H1 (cell line): Measurements from ENCODE around the gene DLL1. TPM values are rescaled to one million over a fixed set of nuclear protein-coding genes. Genes with fewer than 3 reads are reported as not detected.

Experiments
- CTCF ChIA-PET: fragments of 300-600 bp; sonication (Branson Sonifier 250); formaldehyde crosslinking; loops from one replicate; lab custom pipeline; 2021; ENCODE audit not compliant: partially characterized antibody; lab: Charles Lee
- POLR2A ChIA-PET: fragments of 300-600 bp; sonication (Branson Sonifier 250); formaldehyde crosslinking; loops from one replicate; lab custom pipeline; 2021; ENCODE audit warnings: inconsistent platforms; ENCODE audit not compliant: partially characterized antibody; lab: Charles Lee
- DNase-seq, 2 experiments: peaks; one replicate each; pipeline versions ENCODE4 v3.0.0 to v3.0.0-alpha.2; 2010 to 2022; ENCODE audit warnings: low spot score in 2 of 2, low read depth in 1 of 2, mixed read lengths in 1 of 2
- FAIRE-seq: peaks from 2 replicates; lab custom pipeline; 2011; peaks lifted over from hg19 to GRCh38; lab: Jason Lieb, UNC
- H2AFZ ChIP-seq: 2 replicates; pipeline ENCODE4 v1.8.1; 2012; ENCODE audit warnings: low read length, inconsistent platforms
- H2AK5ac ChIP-seq: 2 replicates; pipeline ENCODE4 v1.6.1; 2013; ENCODE audit warnings: low read depth, low read length
- H2BK120ac ChIP-seq: replicated peaks from 2 replicates; pipeline ENCODE3; 2013; ENCODE audit warnings: low read depth, low read length, inconsistent platforms
- H2BK12ac ChIP-seq: 2 replicates; pipeline ENCODE4 v1.6.1; 2013; ENCODE audit warnings: low read depth, low read length
- H2BK15ac ChIP-seq: 2 replicates; pipeline ENCODE4 v1.6.1; 2013; ENCODE audit warnings: low read length
- H2BK20ac ChIP-seq: 2 replicates; pipeline ENCODE4 v1.6.1; 2013; ENCODE audit warnings: low read length
- H2BK5ac ChIP-seq: 2 replicates; pipeline ENCODE4 v1.6.1; 2013; ENCODE audit warnings: low read depth, low read length
- H3K14ac ChIP-seq: 2 replicates; pipeline ENCODE4 v1.6.1; 2013; ENCODE audit warnings: inconsistent platforms; ENCODE audit not compliant: insufficient read length
- H3K18ac ChIP-seq: 2 replicates; pipeline ENCODE4 v1.6.1; 2013; ENCODE audit warnings: low read length; ENCODE audit errors: extremely low read depth
- H3K23ac ChIP-seq: 2 replicates; pipeline ENCODE4 v1.6.1; 2013; ENCODE audit warnings: inconsistent platforms; ENCODE audit not compliant: insufficient read length
- H3K23me2 ChIP-seq: 2 replicates; pipeline ENCODE4 v1.6.1; 2013; ENCODE audit warnings: low read depth, low read length
- H3K27ac ChIP-seq: 2 replicates; pipeline ENCODE4 v1.6.1; 2011; ENCODE audit warnings: low read depth, low read length, inconsistent platforms
- H3K27me3 ChIP-seq, 4 experiments: replicated peaks in 1 of 4; 1 replicate in 1 of 4; 2 replicates in 3 of 4; pipeline versions ENCODE4 v1.6.1 to v1.8.1; 2011 to 2013; ENCODE audit warnings: low read length in 3 of 4, mild to moderate bottlenecking in 3 of 4, inconsistent platforms in 2 of 4, mixed read lengths in 2 of 4, moderate library complexity in 1 of 4; ENCODE audit not compliant: control insufficient read depth in 3 of 4, insufficient read depth in 3 of 4; ENCODE audit errors: extremely low read depth in 1 of 4
- H3K36me3 ChIP-seq, 4 experiments: 2 replicates each; pipeline versions ENCODE4 v1.6.1 to v1.8.1; 2011 to 2013; ENCODE audit warnings: mild to moderate bottlenecking in 4 of 4, low read length in 3 of 4, moderate library complexity in 2 of 4, control low read depth in 1 of 4, inconsistent platforms in 1 of 4; ENCODE audit not compliant: insufficient read depth in 4 of 4, control insufficient read depth in 2 of 4
- H3K4ac ChIP-seq: replicated peaks from 2 replicates; pipeline ENCODE3; 2013; ENCODE audit warnings: low read length, low read depth, mixed read lengths, inconsistent platforms; ENCODE audit not compliant: insufficient read length
- H3K4me1 ChIP-seq, 4 experiments: replicated peaks in 1 of 4; 1 replicate in 1 of 4; 2 replicates in 3 of 4; pipeline versions ENCODE4 v1.6.1 to v1.8.1; 2011 to 2013; ENCODE audit warnings: low read length in 3 of 4, inconsistent platforms in 2 of 4, mixed read lengths in 1 of 4; ENCODE audit not compliant: insufficient read depth in 4 of 4, control insufficient read depth in 3 of 4
- H3K4me2 ChIP-seq, 2 experiments: 2 replicates each; pipeline versions ENCODE4 v1.6.1 to v1.8.1; 2011 to 2013; ENCODE audit warnings: low read depth in 2 of 2, low read length in 2 of 2, control low read depth in 1 of 2, inconsistent platforms in 1 of 2, mild to moderate bottlenecking in 1 of 2; ENCODE audit not compliant: insufficient read depth in 1 of 2
- H3K4me3 ChIP-seq, 4 experiments: fragments of 200-600, 300-600 bp in 1 of 4; sonication (generic), shearing (Covaris generic), sonication (Bioruptor Twin) in 1 of 4; 2 replicates each; pipeline versions ENCODE4 v1.5.1 to v1.8.1; 2011 to 2016; ENCODE audit warnings: low read length in 4 of 4, low read depth in 3 of 4, control low read depth in 2 of 4, inconsistent platforms in 2 of 4, mild to moderate bottlenecking in 2 of 4, mixed read lengths in 1 of 4, moderate library complexity in 1 of 4; ENCODE audit not compliant: insufficient read depth in 2 of 4; ENCODE audit errors: extremely low read depth in 1 of 4
- H3K56ac ChIP-seq: replicated peaks from 2 replicates; pipeline ENCODE3; 2013; ENCODE audit warnings: low read depth, mild to moderate bottlenecking, mixed read lengths, low read length, inconsistent platforms; ENCODE audit not compliant: insufficient read length
- H3K79me1 ChIP-seq: 2 replicates; pipeline ENCODE4 v1.6.1; 2013; ENCODE audit warnings: low read depth, low read length, control low read depth
- H3K79me2 ChIP-seq, 2 experiments: 2 replicates each; pipeline versions ENCODE4 v1.6.1 to v1.8.1; 2012 to 2013; ENCODE audit warnings: low read length in 2 of 2, mild to moderate bottlenecking in 2 of 2, inconsistent platforms in 1 of 2; ENCODE audit not compliant: insufficient read depth in 2 of 2, control insufficient read depth in 1 of 2
- H3K9ac ChIP-seq, 4 experiments: replicated peaks in 1 of 4; 1 replicate in 1 of 4; 2 replicates in 3 of 4; pipeline versions ENCODE4 v1.6.1 to v1.8.1; 2011 to 2013; ENCODE audit warnings: low read depth in 3 of 4, low read length in 3 of 4, control low read depth in 2 of 4, mild to moderate bottlenecking in 2 of 4, moderate library complexity in 2 of 4, inconsistent platforms in 1 of 4; ENCODE audit errors: extremely low read depth in 1 of 4
- H3K9me3 ChIP-seq, 2 experiments: 2 replicates each; pipeline versions ENCODE4 v1.6.1 to v1.8.1; 2012 to 2013; ENCODE audit warnings: mild to moderate bottlenecking in 2 of 2, moderate library complexity in 2 of 2, control low read depth in 1 of 2, inconsistent platforms in 1 of 2, low read depth in 1 of 2, low read length in 1 of 2, mixed read lengths in 1 of 2; ENCODE audit not compliant: insufficient read depth in 2 of 2
- H4K20me1 ChIP-seq, 2 experiments: replicated peaks in 1 of 2; 2 replicates each; pipeline versions ENCODE3 to v1.8.1; 2011 to 2013; ENCODE audit warnings: inconsistent platforms in 2 of 2, low read length in 2 of 2, mild to moderate bottlenecking in 1 of 2; ENCODE audit not compliant: insufficient read depth in 2 of 2, control insufficient read depth in 1 of 2
- H4K5ac ChIP-seq: 2 replicates; pipeline ENCODE4 v1.6.1; 2013; ENCODE audit warnings: low read length, low read depth, mixed read lengths, inconsistent platforms; ENCODE audit not compliant: insufficient read length
- H4K8ac ChIP-seq: 2 replicates; pipeline ENCODE4 v1.8.0; 2013; ENCODE audit warnings: mild to moderate bottlenecking, moderate library complexity, low read length, inconsistent platforms; ENCODE audit not compliant: insufficient read depth; ENCODE audit errors: extremely low read depth
- H4K91ac ChIP-seq: replicated peaks from 2 replicates; pipeline ENCODE3; 2013; ENCODE audit warnings: low read length, mixed read lengths, inconsistent platforms; ENCODE audit not compliant: insufficient read length
- EZH2 ChIP-seq: fragments of 200-600 bp; sonication (generic); IDR thresholded peaks from 2 replicates; pipeline ENCODE4 v1.7.1; 2012; ENCODE audit warnings: low read depth, mild to moderate bottlenecking, moderate library complexity, low read length, inconsistent platforms; ENCODE audit not compliant: severe bottlenecking
- HDAC6 ChIP-seq: IDR thresholded peaks from one replicate; pipeline ENCODE4 v1.7.1; 2012; ENCODE audit warnings: low read depth, mild to moderate bottlenecking, inconsistent platforms, low read length, moderate library complexity
- SP2 ChIP-seq: IDR thresholded peaks from 2 replicates; pipeline ENCODE4 v1.6.1; 2012; ENCODE audit warnings: mild to moderate bottlenecking, low read length, inconsistent platforms
- SRF ChIP-seq: IDR thresholded peaks from 2 replicates; pipeline ENCODE4 v1.6.1; 2011; ENCODE audit warnings: mild to moderate bottlenecking, low read depth, low read length, moderate library complexity
- WGBS, 2 experiments: shearing (Covaris generic) in 1 of 2; methylation state at CpG; one replicate each; pipeline versions ENCODE4 v1.1.6 to v1.1.7; 2013 to 2015; ENCODE audit warnings: low lambda C conversion rate in 2 of 2, mixed read lengths in 2 of 2, inconsistent platforms in 1 of 2, low coverage in 1 of 2, missing lambda C conversion rate in 1 of 2; ENCODE audit not compliant: insufficient replicate concordance in 2 of 2, insufficient coverage in 1 of 2, insufficient read length in 1 of 2; ENCODE audit errors: extremely low coverage in 1 of 2, missing lambda C conversion rate in 1 of 2; 5-methylcytosine and 5-hydroxymethylcytosine counted together
- polyA plus RNA-seq, 7 experiments: library from polyadenylated mRNA; depleted of rRNA in 3 of 7; stranded (reverse) in 5 of 7; unstranded in 2 of 7; fragments of >200 nt in 5 of 7; fragments of 200-250 nt in 2 of 7; gene quantifications; 1 replicate in 5 of 7; 2 replicates in 1 of 7; 4 replicates in 1 of 7; pipeline versions ENCODE4 v1.2.1 to v1.2.3, GENCODE V29; 2011 to 2013; ENCODE audit warnings: missing spikeins in 2 of 7, mixed read lengths in 2 of 7
- total RNA-seq: library from RNA; stranded (reverse); fragmentation: NEBNext Ultra II Directional; extraction: Animal tissue kit (Norgen Biotek cat#: 25700); gene quantifications from 2 replicates; pipeline ENCODE4 v1.2.1, GENCODE V29; 2021

Gene DLL1
- total and polyA plus RNA-seq, 2 of the 8 experiments (the other 6 are each of a cell fraction or from before 2014, with no cell fraction given): 1.7 to 3.8 TPM

DNA sequence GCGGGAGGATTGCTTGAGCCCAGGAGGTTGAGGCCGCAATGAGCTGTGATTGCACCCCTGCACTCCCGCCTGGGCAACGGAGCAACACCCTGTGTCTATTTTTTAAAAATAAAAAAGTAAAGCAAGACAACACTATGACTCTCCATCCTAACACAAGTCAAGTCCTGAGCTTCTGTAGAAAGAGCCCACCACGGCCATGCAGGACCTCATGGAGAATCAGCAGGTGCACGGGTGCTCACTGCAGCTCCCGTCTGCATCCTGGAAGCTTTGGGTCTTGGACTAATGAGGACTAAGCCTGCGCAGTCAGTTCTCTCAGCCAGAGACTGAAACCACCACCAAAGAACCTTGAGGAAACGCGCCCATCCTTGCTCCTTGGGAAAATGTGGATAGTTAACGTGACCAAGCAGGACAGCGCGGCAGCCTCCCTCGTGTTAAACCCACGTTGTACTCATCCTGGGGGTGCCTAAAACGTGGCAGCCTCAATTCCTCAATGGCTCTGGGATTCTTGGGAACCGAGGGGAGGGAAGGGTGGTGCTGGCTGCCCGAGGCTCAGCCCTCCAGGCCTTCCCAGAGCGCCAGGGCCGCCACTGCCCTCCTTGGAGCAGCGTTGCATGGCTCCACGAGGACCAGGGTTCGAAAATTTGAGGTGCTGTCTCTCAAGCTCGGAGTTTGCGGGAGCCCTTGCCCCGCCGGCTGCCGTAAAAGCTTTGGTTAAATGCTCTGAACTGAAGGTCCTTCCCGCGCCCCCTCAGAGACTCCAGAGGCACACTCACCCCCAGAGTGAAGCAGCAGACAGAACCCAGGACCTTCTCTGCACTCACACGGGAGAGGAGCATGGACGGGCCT lies 29.0 kb downstream of the DLL1 start:
- no peaks in the 10 kb centered on the region for H3K4me1 ChIP-seq
- no peak overlapping the region for H3K23ac ChIP-seq
- no peaks in the 10 kb centered on the region for H3K9me3 ChIP-seq
- H2BK12ac ChIP-seq: no peak overlapping the region
- H3K79me1 ChIP-seq: no peaks in the 10 kb centered on the region
- H3K4ac ChIP-seq: no peak overlapping the region
- no peak overlapping the region for H4K5ac ChIP-seq
- H2BK120ac ChIP-seq: no peak overlapping the region
- H2BK15ac ChIP-seq: no peak overlapping the region
- H2AFZ ChIP-seq: no peak overlapping the region
- TF ChIP-seq HDAC6 (no peak), SRF (no peak), EZH2 (no peak), SP2 (no peak)
- H3K36me3 ChIP-seq: no peaks in the 10 kb centered on the region
- H4K91ac ChIP-seq: no peak overlapping the region
- H3K14ac ChIP-seq: no peak overlapping the region
- FAIRE-seq (no peak), DNase-seq (no peak)
- H3K4me3 ChIP-seq: no peak overlapping the region
- no peaks in the 10 kb centered on the region for H4K20me1 ChIP-seq
- no peak overlapping the region for H3K56ac ChIP-seq
- 96% methylated on average over 31 of the region's 32 CpGs; no CpG with 5 or more reads in 1 of the 2 experiments for WGBS, 2 experiments
- H3K23me2 ChIP-seq: no peaks in the 10 kb centered on the region
- no peaks in the 10 kb centered on the region for H3K79me2 ChIP-seq
- H2BK20ac ChIP-seq: no peak overlapping the region
- no peak overlapping the region for H3K4me2 ChIP-seq
- CTCF ChIA-PET: interaction anchor here (0.6 to 2.8 kb wide), 4 partner anchors 10 to 1364 kb away, joined by 3 to 14 read pairs (median 4); no protein-coding TSS in a partner anchor
- no peak overlapping the region for H4K8ac ChIP-seq
- no peak overlapping the region for H3K18ac ChIP-seq
- POLR2A ChIA-PET: interaction anchor here (1.2 kb wide), 1 partner anchor 24 kb away, joined by 3 read pairs; no protein-coding TSS in a partner anchor
- H2BK5ac ChIP-seq: no peak overlapping the region
- no peak overlapping the region for H3K27ac ChIP-seq
- no peak overlapping the region for H2AK5ac ChIP-seq
- H3K9ac ChIP-seq: no peak overlapping the region
- no peaks in the 10 kb centered on the region; a peak in 1 of 7 replicates for H3K27me3 ChIP-seq
